HG03565 (cell line): ENCODE measurements around the gene DLG2.
A peak's percentile ranks its signal among the peaks of the same experiment; 100 is the strongest.

Source experiments
- ATAC-seq: cut with Tn5 transposase; IDR thresholded peaks from one replicate; pipeline ENCODE4 v1.9.1; 2021; ENCODE audit warnings: mild to moderate bottlenecking, moderate library complexity; ENCODE audit not compliant: unreplicated experiment

Gene DLG2

DNA sequence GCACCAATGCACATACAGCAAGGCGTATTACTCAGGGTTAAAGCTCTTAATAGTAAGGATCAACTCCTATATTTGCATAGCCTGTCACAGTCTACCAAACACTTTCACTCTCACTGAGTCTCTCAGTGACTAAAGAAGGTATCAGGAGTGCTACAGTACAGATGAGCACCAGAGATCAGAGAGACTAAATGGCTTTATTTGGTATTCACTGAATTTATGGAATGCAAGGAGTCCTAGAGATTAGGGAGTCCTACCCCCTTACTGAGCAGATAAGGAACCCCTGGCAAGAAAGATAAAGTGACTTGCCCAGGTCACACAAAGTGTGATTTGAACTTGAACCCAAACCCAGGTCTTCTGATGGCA is 1944.6 kb downstream of the DLG2 start:
- ATAC-seq = peak; percentile 98

GRCh38 chr11:83681906-83682610 is 1945.1 kb downstream of the DLG2 start:
- ATAC-seq = no peak

- ATAC-seq = peak; percentile 51
Observed at GRCh38 chr11:83681031-83681781, 1945.9 kb downstream of the DLG2 start.

GRCh38 chr11:83680321-83680720 is 1946.8 kb downstream of the DLG2 start:
- ATAC-seq = no peak

DNA sequence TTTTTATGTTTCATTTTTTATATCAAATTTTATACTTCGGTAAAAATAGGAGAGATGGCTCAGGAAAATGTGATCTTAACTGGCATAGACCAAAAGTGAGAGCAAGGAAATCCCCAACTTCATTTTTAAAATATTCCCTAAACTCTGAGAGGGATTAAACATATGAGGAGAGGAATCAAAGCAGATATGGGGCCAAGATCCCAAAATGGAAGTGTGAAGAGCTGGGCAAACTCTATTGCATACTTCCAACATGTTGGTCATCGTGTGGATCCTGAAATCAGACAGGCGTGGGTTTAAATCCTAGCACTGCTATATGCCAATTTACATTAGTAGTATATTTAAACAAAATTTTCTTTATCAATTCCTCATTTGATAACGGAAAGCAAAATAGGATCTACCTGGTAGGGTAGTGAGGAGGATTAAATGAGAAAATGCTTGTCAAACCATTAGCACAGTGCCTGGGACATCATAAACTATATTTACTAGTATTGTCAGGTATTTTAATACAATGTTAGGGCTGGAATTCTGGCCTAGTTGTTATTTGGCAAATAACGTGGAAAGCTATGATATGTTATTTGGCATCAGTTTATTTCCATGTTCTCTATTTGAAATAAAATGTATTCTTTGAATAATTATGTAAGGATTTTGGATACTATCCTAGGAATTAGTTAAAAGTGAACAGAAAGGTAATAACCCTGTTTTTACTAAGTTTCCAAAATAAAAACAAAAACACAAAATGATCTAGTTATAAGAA is 1948.1 kb downstream of the DLG2 start:
- no peak for ATAC-seq

DNA sequence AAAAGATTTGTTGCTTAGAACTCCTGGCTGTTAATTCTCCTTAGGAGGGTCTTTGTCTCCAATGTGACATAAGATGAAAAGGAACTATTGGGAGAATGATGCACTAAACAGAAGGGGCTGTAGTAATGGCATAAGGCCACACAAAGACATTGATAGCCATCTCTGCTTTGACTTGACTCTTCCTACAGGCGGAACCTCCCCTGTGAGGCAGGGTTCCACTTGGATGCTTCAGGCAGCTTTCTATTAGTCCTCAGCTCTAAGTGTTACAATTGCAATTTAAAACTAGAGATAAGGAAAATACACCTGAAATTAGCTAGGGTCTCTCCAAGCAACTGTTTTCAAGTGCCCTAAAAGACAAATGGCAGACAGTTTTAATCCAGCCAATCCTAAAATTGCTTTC is 1949.4 kb downstream of the DLG2 start:
- no peak for ATAC-seq

- no peak for ATAC-seq
Observed at GRCh38 chr11:83676056-83676601, 1951.0 kb downstream of the DLG2 start.

DNA sequence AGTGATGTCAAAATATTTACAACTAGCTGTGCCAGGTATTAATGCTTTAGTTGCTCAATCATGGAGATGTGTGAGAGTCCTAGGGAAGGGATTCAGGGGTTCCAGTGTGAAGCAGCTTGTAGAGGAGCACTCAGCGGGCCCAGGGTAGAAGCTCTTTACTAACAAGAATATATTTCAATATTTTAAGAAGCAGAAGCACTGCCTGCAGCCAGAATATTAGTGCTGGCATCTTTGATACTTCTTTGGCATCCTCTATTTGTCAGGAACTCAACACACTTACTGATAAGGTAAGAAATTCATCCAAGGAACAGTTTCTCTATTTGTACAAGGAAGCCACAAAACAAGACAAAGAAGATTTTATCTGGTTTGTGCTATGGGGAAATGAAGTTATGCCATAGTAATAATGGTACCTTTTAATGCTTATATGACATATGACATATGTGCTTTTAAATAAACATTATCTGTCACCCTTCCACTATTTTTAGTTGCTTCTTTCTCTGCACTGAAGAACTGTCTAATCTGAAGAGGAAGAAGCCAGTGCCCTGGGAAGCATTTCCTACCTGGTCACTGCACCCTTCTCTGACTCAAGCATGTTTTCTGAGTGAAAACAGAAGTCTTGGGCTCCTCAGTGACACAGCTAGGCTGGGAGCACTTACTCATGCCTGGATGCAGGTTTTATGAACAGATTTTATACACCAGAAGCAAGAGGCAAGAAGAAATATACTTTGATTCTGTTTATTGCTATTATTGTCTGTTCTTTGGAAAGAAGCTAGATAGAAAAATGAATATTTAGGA is 1952.8 kb downstream of the DLG2 start:
- ATAC-seq = no peak

- ATAC-seq = no peak
Observed at GRCh38 chr11:83671289-83671688, 1955.9 kb downstream of the DLG2 start.

GRCh38 chr11:83666149-83666548 is 1961.0 kb downstream of the DLG2 start:
- ATAC-seq = no peak

GRCh38 chr11:83663988-83664387 is 1963.2 kb downstream of the DLG2 start:
- ATAC-seq = no peak

- no peak for ATAC-seq
Observed at GRCh38 chr11:83663446-83663845, 1963.7 kb downstream of the DLG2 start.

- ATAC-seq = no peak
Observed at GRCh38 chr11:83662494-83662893, 1964.7 kb downstream of the DLG2 start.

DNA sequence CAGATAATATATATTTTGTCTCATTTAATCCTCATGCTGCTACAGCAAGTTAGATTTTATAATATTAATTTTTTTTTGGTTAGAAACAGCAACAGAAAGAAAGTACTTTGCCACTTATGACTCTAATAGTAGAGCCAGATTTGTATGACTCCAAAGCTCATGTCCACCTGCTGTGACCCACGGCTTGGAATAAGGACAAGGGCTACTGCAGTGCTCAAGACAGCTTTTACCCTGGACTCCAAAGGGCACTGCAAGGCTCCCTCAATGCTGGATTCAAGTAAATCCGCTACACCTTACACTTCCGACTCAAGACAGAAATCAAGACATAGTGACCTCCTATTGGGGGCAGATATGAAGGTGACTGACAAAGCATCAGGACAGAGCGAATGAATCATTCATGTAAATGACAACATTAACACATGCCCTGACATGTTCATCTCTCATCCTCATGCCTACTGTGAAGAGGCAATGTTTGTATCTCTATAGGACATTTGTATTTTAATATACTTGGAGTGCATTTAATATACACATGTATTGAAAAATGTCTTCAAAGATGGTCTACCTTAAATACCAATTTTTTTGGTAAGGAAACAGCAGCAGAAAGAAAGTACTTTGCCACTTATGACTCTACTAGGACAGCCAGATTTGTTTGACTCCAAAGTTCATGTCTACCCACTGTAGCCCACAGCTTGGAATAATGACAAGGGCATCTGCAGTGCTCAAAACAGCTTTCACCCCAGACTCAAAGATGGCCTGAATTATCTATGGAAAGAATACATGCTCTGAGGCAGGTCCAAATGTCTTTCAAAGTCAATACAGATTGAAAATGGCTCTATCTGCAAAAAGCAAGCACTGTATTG is 1965.4 kb downstream of the DLG2 start:
- ATAC-seq = no peak

- no peak for ATAC-seq
Observed at GRCh38 chr11:83659466-83659865, 1967.7 kb downstream of the DLG2 start.

GRCh38 chr11:83656796-83657330 is 1970.3 kb downstream of the DLG2 start:
- ATAC-seq = no peak

DNA sequence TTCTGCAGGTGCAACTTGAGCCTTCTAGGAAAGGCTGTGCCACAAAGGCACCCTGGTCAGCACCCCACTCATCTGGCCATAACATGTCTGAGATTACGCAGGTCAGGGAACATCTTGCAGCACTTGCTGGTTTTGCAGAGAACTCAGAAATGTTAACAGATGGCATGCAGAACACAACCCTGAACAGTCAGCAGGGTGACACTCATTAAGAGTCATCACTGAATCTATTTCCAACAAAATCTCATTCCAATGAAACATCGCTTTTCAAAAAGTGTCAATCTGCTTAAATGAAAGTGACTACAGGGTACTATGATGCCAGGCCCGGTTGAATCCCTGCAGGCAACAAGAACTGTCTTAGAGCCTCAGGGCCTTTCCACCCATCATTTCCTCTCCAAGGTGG is 1971.2 kb downstream of the DLG2 start:
- no peak for ATAC-seq

DNA sequence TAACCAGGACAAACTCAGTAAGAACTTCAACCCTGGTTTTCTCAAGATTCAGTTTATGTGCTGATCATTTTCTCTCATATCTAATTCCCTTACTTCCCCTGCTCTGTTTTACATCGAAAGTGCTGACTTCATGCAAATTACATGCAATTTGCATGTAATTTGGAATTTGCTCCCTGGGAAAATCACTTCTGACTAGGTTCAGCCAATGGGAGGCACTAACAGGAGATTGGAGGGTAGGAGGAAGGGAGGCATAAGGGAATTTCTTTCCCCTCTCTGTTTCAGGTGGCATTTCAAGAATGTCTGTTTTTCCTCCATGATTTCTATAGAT is 1977.7 kb downstream of the DLG2 start:
- ATAC-seq = no peak

DNA sequence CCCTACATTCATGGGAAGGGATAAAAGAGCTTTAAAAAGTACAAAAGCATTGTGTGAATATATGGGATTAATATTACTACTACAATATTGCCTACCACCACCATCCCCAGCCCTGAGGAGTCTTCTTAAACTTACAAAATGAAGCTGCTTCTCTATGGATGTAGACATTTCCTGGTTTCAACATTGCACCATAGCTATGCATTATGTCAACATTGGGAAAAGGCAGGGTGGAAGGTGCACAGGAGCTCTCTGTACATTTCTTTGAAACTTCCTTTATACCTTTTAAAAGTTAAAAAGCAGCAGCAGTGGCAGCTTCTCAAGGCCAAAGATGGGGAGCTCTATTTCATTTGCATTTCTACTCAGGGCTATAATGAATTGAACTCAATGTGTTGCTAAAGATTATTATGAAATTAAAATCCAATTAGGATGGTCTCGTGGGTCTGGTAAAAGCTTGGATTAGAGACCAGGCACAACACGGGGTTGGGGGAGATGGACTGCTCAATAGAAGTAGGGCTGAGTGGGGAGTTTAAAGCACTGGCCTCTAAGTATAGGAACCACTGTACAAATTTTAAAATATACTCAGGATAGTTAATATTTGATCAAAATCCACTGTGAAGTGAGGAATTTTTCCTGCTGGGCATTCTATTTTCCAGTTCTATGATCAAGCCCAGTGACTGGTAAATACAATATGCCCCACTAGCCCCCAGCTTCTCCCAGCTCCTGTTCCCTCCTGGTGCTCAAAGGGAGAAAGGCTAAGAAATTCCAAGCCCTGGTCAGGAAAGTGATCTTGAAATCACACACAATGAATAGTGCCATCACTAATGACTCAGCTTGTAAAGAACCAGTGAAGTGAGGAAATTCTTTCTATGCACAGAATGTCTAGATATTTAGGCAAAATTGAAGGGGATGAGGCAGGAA is 1978.3 kb downstream of the DLG2 start:
- no peak for ATAC-seq
